Measurements from ENCODE around the gene SDHA. TPM values are rescaled to one million over a fixed set of nuclear protein-coding genes. Genes with fewer than 3 reads are reported as not detected.

Gene SDHA
- total RNA-seq, 1 donor from 2014 or later: 88.5 TPM

DNA sequence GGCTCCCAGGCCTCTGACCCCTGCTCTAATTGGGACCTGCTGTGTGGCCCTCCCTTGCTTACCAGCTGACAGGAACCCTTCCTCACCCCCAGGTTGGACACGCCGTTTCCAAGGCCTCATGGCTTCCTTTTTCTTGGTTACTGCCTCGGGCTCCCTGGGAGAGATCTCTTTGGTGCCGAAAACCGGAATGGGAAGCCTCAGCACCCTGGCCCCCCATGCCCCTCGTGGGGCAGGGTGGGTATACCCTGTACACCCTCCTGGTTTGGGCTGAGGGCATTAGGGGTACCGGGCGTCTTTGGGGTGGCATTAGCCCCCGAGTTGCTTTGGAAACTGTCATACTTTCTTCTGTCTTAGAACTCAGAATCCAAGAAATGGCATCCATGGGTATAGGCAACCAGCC lies 37.0 kb upstream of the SDHA start:
- no peak for DNase-seq (ENCODE audit: low spot score, unreplicated experiment)
- Mint-ChIP-seq H3K27me3 (no peaks in the 10 kb centered on the region), H3K9me3 (ENCODE audit: low read depth) (no peaks in the 10 kb centered on the region), H3K27ac (no peak overlapping the region), H3K4me1 (ENCODE audit: low read depth) (no peaks in the 10 kb centered on the region), H3K4me3 (ENCODE audit: low read depth) (no peak overlapping the region), H3K36me3 (ENCODE audit: insufficient read depth) (peaks cover 14% of the 10 kb centered on the region)
- TF ChIP-seq, protein P1, sequence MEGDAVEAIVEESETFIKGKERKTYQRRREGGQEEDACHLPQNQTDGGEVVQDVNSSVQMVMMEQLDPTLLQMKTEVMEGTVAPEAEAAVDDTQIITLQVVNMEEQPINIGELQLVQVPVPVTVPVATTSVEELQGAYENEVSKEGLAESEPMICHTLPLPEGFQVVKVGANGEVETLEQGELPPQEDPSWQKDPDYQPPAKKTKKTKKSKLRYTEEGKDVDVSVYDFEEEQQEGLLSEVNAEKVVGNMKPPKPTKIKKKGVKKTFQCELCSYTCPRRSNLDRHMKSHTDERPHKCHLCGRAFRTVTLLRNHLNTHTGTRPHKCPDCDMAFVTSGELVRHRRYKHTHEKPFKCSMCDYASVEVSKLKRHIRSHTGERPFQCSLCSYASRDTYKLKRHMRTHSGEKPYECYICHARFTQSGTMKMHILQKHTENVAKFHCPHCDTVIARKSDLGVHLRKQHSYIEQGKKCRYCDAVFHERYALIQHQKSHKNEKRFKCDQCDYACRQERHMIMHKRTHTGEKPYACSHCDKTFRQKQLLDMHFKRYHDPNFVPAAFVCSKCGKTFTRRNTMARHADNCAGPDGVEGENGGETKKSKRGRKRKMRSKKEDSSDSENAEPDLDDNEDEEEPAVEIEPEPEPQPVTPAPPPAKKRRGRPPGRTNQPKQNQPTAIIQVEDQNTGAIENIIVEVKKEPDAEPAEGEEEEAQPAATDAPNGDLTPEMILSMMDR (IDR thresholded peaks at IDR 0.05; ENCODE audit: unreplicated experiment): no peak

DNA sequence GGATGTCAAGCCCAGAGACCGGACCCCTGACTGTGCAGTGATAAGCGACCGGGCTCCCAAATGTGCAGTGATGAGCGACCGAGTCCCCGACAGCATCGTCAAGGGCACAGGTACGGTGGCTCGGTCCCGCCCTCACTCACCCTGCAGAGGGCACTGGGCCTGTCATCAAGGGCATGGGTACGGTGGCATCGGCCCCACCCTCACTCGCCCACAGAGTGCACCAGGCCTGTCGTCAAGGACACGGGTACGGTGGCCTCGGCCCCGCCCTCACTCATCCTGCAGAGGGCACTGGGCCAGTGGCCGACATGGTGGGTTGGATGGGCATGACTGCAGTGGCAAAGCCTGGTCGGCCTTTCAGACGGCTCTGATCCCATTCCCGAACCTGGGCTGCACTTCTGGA lies 36.6 kb upstream of the SDHA start:
- no peak for DNase-seq (ENCODE audit: low spot score, unreplicated experiment)
- no peak overlapping the region for H3K27ac Mint-ChIP-seq
- TF ChIP-seq, protein P1 (IDR thresholded peaks at IDR 0.05; ENCODE audit: unreplicated experiment): no peak

DNA sequence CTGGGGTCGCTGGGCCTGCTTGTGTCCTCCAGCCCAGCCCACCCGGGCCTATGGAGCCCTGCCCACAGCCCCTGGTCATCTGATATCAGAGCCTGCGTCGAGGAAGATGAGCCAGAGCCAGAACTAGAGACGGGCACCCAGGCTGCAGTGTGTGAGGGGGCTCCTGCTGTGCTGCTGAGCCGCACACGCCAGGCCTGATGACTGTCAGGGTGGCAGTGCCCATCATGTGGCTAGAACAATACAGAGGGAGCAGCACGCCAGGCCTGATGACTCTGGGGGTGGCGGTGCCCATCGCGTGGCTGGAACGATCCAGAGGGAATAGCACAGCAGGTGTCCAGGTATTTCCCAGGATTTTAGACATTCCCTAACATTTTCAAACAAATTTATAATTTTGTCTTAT lies 36.0 kb upstream of the SDHA start:
- Mint-ChIP-seq H3K36me3 (ENCODE audit: insufficient read depth) (peaks cover 14% of the 10 kb centered on the region), H3K27me3 (no peaks in the 10 kb centered on the region), H3K27ac (no peak overlapping the region), H3K4me1 (ENCODE audit: low read depth) (no peaks in the 10 kb centered on the region), H3K4me3 (ENCODE audit: low read depth) (no peak overlapping the region), H3K9me3 (ENCODE audit: low read depth) (no peaks in the 10 kb centered on the region)
- no peak for DNase-seq (ENCODE audit: low spot score, unreplicated experiment)
- TF ChIP-seq, protein P1 (IDR thresholded peaks at IDR 0.05; ENCODE audit: unreplicated experiment): no peak

More for the DNA sequence above, 36.6 kb upstream of the SDHA start:
- Mint-ChIP-seq H3K4me1 (ENCODE audit: low read depth) (no peaks in the 10 kb centered on the region), H3K36me3 (ENCODE audit: insufficient read depth) (peaks cover 14% of the 10 kb centered on the region), H3K4me3 (ENCODE audit: low read depth) (no peak overlapping the region), H3K9me3 (ENCODE audit: low read depth) (no peaks in the 10 kb centered on the region), H3K27me3 (no peaks in the 10 kb centered on the region)

- no peak for DNase-seq (ENCODE audit: low spot score, unreplicated experiment)
- Mint-ChIP-seq H3K9me3 (ENCODE audit: low read depth) (no peaks in the 10 kb centered on the region), H3K4me3 (ENCODE audit: low read depth) (no peak overlapping the region), H3K27me3 (no peaks in the 10 kb centered on the region), H3K36me3 (ENCODE audit: insufficient read depth) (peaks cover 12% of the 10 kb centered on the region), H3K4me1 (ENCODE audit: low read depth) (peaks cover 3% of the 10 kb centered on the region), H3K27ac (no peak overlapping the region)
- TF ChIP-seq, protein P1 (IDR thresholded peaks at IDR 0.05; ENCODE audit: unreplicated experiment): no peak
These were observed 33.6 kb upstream of the SDHA start for GRCh38 chr5:184471-184870.

DNA sequence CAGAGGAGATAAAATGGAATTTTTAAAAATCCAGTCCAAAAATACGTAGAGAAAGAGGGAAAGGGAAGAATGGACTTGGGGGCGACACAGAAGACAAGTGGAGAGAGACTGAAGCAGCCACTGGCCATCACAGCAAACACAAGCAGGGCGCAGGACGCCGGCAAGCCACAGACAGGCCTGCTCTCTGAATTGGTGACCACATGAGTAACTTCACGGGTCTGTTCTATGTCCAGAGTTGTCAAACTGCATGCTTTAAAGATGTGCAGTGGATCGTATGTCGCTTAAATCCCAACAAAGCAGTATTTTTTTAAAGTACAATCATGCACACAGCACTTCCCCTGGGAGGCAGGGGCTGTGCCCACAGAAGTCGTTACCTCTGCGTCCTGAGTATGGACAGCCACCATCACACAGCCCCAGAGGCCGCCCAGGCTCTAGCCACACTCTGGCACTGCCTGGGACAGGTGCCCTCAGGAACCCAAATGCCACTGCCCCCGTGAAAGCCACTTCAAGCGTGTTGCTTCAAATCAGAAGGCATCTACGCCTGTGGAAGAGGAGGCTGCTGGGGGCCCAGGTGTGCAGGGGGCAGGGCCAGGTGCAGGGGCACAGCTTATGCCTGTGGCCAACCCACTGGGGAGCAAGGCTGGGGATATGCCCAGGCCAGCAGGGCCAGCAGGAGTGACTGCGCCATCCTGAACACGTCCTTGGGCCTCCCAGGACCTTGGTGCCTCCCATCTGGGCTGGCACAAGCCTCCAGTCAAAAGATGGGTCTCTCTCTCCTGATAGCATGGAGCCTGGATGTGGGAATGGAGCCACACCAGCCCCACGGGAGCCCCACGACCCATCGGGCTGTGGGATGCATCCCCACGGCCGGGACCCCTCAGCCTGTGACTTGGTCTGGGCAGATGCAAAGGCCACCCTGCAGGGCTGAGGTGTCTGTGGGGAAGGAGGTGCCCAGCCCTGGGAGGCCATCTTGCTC lies 32.7 kb upstream of the SDHA start:
- DNase-seq (ENCODE audit: low spot score, unreplicated experiment): no peak
- TF ChIP-seq, protein P1 (IDR thresholded peaks at IDR 0.05; ENCODE audit: unreplicated experiment): no peak
- Mint-ChIP-seq H3K4me1 (ENCODE audit: low read depth) (peaks cover 3% of the 10 kb centered on the region), H3K27me3 (peaks cover 4% of the 10 kb centered on the region), H3K4me3 (ENCODE audit: low read depth) (no peak overlapping the region), H3K36me3 (ENCODE audit: insufficient read depth) (peaks cover 10% of the 10 kb centered on the region), H3K9me3 (ENCODE audit: low read depth) (no peaks in the 10 kb centered on the region), H3K27ac (no peak overlapping the region)
